Measurements from ENCODE around the gene PSIP1.
"Not testable (repeated sequence)": the region's sequence is repeated elsewhere in the genome, so short reads cannot be mapped to it uniquely, and the experiment has no call there.

The PSIP1 gene

DNA sequence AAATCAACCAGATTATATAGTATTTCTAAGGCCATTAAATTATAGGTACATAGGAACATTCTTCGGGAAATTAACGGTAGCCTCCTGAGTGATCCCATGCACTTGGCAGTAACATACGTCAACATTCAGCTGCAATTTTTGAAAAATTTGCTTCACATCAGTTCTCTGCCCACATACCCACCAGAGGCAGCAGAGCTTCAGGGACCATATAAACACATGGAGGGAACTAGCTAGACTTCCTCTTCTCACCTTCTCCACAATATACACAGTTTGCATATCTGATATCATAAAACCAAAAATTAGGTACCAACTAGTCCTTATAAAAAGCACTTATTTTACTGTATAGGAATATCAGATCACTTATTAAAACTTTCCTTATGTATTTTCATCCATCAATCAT lies 4.8 kb downstream of the PSIP1 start:
- DNase-seq (ENCODE audit: low read depth, low spot score): no peak

DNA sequence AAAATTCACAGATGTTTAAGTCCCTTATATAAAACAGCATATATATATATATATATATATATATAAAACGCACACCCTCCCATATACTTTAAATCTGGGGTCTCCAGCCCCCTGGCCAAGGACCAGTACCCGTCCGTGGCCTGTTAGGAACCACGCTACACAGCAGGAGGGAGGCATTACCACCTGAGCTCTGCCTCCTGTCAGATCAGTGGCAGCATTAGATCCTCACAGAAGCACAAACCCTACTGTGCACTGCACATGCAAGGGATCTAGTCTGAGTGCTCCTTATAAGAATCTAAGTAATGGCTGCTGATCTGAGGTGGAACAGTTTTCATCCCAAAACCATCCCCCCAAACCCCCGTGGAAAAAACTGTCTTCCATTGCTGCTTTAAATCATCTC lies 9.0 kb downstream of the PSIP1 start:
- DNase-seq (ENCODE audit: low read depth, low spot score): no peak

DNA sequence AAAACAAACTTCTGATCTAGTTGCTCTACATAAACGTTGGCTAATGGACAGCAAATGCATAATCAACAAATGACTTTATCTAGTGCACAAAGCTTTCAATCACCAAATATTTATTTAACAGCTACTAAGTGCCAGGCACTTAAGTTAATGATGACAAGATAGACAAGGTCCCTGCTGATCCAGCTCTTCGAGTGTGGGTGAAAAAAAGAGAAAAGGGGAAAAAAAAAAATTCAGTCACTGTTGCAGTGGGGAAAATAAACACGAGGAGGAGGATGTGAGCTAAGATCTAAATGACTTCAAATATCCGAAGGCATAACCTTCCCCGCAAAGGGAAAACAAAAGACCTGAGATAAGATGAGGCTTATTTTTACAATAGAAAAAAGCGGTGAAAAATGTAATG lies 9.6 kb downstream of the PSIP1 start:
- no peak for DNase-seq (ENCODE audit: low read depth, low spot score)

DNA sequence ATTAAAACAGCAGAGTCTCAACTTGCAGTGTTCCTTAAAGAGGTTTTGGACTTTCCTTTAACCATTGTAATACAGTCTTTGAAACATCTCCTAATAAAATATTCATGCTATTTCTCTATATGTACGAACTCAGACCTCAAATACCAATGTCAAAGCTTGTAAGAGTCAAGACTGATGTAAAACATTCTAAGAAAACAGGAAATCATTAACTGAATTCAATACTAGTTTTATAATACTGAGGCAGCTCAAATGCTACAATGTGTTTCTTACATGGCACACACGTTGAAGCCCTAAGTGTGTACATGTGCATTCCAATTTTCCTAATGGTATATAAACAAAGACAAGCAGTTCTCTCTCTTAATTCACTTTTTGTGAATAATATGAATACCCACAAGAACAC lies 11.6 kb downstream of the PSIP1 start:
- DNase-seq (ENCODE audit: low read depth, low spot score): no peak

- DNase-seq (ENCODE audit: low read depth, low spot score): no peak
Measured at GRCh38 chr9:15498246-15498995, 12.3 kb downstream of the PSIP1 start.

DNA sequence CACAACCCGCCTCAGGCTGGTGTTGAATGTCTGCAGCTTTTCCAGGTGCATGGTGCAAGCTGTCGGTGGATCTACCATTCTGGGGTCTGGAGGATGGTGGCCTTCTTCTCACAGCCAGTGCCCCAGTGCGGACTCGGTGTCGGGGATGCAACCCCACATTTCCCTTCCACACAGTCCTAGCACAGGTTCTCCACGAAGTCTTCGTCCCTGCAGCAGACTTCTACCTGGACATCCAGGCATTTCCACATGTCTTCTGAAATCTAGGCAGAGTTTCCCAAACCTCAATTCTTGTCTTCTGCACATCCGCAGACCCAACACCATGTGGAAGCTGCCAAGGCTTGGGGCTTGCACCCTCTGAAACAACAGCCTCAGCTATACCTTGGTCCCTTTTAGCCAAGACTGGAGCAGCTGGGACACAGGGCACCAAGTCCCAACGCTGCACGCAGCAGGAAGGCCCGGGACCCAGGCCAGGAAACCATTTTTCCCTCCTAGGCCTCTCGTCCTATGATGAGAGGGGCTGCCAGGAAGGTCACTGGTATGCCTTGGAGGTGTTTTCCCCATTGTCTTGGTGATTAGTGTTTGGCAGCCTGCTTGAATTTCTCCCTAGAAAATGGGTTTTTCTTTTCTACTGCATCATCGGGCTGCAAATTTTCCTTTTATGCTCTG lies 18.2 kb downstream of the PSIP1 start:
- DNase-seq (ENCODE audit: low read depth, low spot score): no peak

GRCh38 chr9:15491950-15492349 lies 18.8 kb downstream of the PSIP1 start:
- no peak for DNase-seq (ENCODE audit: low read depth, low spot score)

DNA sequence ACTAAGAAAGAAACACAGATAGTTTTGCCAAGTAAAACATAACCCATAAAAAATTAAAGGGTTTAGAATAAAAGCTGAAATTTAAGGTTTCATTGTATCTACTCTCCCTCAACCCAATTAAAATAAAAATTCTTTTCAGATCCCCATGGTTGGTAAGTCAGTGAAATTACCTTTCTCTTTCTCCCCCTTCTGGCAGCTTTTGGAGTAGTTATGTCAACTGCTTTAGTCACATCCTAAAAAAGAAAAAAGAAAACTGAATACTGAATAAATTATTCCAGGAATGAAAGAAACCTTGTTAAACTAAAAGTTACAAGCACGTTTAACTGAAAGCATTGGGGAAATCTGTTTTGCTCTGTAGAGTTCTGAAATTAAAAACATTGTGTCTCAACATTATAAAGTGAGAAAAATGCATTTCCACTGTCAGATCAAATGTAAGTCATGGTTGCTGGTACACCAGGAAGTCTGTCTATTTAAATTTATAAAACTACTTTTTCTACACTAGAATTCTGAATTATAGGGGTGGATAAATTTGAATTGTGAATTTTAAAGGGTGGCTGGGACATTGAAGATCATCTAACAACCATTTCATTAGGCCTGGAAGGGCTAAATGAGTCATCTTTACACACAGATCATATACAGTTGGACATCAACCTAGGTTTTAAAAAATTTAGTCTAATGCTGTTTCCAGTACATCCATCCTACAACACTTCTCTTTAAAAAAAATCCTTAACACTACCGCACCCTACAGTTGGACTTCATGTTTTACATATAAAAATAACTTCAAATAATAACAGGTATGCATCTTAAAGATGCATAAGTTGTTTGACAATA lies 24.7 kb downstream of the PSIP1 start:
- DNase-seq (ENCODE audit: low read depth, low spot score): no peak

DNA sequence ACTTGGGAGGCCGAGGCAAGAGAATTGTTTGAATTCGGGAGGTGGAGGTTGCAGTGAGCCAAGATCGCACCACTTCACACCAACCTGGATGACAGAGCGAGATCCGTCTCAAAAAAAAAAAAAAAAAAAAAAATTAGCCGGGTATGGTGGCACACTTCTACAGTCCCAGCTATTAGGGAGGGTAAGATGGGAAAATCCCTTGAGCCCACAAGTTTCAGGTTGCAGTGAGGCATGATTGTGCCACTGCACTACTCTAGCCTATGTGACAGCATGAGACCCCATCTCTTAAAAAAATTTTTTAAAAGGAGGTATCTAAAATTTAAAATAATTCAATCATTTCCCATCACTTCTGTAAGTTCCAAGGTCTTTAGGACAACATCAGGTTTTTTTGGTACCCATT lies 26.0 kb downstream of the PSIP1 start:
- no peak for DNase-seq (ENCODE audit: low read depth, low spot score)

- no peak for DNase-seq (ENCODE audit: low read depth, low spot score)
Measured at GRCh38 chr9:15482146-15482545, 28.6 kb downstream of the PSIP1 start.

GRCh38 chr9:15480028-15480427 lies 30.7 kb downstream of the PSIP1 start:
- DNase-seq (ENCODE audit: low read depth, low spot score): no peak

DNA sequence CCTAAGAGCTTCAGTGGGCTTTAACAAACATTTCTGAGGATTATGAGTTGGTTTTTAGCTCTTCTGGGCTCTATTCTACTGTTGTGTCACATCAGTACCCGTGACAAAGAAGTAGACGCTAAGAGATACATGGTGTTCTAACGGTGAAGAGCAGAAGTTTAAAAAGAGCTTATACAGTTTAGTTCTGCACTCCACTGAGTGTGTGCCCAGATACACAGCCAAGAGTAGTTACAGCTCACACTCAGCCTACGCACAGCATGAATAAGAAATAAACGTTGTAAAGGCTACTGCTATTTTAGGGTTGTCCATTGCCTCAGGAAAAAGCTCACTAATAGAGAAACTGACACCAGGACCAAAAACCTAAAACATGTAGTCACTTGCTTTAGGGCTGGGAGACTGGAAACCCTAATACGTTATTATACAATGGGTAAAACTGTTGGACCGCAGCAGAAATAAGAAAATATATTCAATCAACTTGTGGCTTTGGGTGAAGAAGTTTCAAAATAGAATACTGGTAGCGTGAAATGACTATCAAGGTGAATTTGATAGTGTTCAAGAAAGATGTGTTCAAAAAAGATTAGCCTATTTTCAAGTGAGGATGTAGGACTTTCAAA lies 34.7 kb downstream of the PSIP1 start:
- DNase-seq (ENCODE audit: low read depth, low spot score): no peak

DNA sequence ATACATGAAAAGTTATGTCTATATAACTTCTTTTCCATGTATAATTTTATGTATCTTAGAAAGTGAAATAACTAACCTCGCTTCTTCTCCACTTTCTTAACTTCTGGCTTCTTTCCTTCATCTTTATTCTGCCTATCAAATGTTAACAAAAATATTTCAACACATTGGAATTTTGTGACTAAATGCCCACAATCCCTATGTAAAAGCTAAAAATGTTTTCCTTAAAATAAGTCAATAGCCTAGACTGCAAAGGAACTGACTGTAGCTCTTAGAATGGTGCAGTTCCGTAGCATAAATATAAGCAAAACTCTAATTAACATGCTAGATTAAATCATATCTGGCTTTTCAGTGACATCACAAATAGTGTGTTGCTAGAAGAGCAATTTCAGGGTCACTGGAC lies 40.9 kb downstream of the PSIP1 start:
- DNase-seq (ENCODE audit: low read depth, low spot score): no peak

DNA sequence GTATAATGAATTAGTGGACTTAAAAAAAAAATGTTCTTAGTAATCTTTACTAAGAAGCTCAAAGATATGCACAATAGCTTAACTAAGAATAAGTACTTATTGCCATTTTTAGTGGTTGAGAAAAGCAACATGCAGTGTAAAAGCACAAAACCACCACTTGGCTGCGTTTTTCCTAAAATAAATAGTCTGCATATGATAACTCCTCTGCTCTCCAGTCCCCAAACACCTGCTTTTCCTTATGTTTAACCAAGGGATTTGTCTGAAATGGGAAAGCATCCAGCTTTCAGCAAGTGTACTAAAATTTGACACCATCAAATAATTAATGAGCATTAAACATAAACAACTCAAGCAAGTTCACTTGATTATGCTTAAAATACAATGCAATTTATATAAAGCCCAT lies 41.4 kb downstream of the PSIP1 start:
- DNase-seq (ENCODE audit: low read depth, low spot score): no peak

- no peak for DNase-seq (ENCODE audit: low read depth, low spot score)
Measured at GRCh38 chr9:15468145-15468544, 42.6 kb downstream of the PSIP1 start.

- no peak for DNase-seq (ENCODE audit: low read depth, low spot score)
Measured at GRCh38 chr9:15461601-15462000, 49.2 kb downstream of the PSIP1 start.

GRCh38 chr9:15461056-15461455 lies 49.7 kb downstream of the PSIP1 start:
- no peak for DNase-seq (ENCODE audit: low read depth, low spot score)

DNA sequence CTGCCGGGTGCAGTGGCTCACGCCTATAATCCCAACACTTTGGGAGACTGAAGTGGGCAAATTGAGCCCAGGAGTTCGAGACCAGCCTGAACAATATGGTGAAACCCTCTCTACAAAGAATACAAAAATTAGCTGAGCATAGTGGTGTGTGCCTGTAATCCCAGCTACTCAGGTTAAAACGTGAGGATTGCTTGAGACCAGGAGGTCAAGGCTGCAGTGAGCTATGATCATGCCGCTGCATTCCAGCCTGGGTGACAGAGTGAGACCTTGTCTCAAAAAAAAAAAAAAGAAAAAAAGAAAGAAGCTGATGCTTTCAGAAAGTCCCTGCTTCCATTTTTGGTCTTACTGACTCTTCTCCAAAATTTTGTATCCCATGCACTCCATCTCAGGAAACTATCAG lies 56.8 kb downstream of the PSIP1 start:
- DNase-seq (ENCODE audit: low read depth, low spot score): no peak

GRCh38 chr9:15444141-15444540 lies 66.6 kb downstream of the PSIP1 start:
- DNase-seq (ENCODE audit: low read depth, low spot score): no peak

GRCh38 chr9:15442264-15442663 lies 68.5 kb downstream of the PSIP1 start:
- not testable (repeated sequence) for DNase-seq (ENCODE audit: low read depth, low spot score)

GRCh38 chr9:15441841-15442240 lies 68.9 kb downstream of the PSIP1 start:
- DNase-seq (ENCODE audit: low read depth, low spot score): not testable (repeated sequence)

DNA sequence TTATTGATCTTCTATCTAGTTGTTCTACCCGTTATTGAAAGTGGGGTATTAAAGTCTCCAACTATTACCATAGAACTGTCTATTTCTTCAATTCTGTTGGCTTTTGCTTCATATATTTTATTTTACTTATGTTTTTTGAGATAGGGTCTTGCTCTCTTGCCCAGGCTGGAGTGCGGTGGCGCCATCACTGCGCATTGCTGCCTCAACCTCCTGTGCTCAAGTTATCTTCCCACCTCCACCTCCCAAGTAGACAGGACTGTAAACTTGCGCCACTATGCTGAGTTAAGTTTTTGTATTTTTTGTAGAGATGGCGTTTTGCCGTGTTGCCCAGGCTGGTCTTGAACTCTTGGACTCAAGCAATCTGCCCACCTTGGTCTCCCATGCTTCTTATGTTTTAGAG lies 71.9 kb downstream of the PSIP1 start:
- DNase-seq (ENCODE audit: low read depth, low spot score): no peak
